Osteoblast (primary cell): Measurements from ENCODE around the gene LCAT. TPM values are rescaled to one million over a fixed set of nuclear protein-coding genes. Genes with fewer than 3 reads are reported as not detected.

Experiments
- DNase-seq: peaks from one replicate; pipeline ENCODE4 v3.0.0; 2011; ENCODE audit warnings: low spot score, mixed read lengths; ENCODE audit not compliant: insufficient read length; ENCODE audit errors: missing footprints
- H2AFZ ChIP-seq: 2 replicates; pipeline ENCODE4 v1.6.0; 2011; ENCODE audit warnings: mild to moderate bottlenecking, low read length
- H3K27ac ChIP-seq: 2 replicates; pipeline ENCODE4 v1.5.1; 2011; ENCODE audit warnings: mild to moderate bottlenecking, low read depth, low read length, moderate library complexity
- H3K27me3 ChIP-seq: 2 replicates; pipeline ENCODE4 v1.6.0; 2012; ENCODE audit warnings: mild to moderate bottlenecking, control low read depth, inconsistent platforms, low read length, moderate library complexity; ENCODE audit not compliant: insufficient read depth
- H3K36me3 ChIP-seq: 2 replicates; pipeline ENCODE4 v1.5.1; 2011; ENCODE audit warnings: mild to moderate bottlenecking, low read length, control low read depth, moderate library complexity; ENCODE audit not compliant: insufficient read depth
- H3K4me1 ChIP-seq: 2 replicates; pipeline ENCODE4 v1.5.1; 2011; ENCODE audit warnings: mild to moderate bottlenecking, low read length, control low read depth, moderate library complexity; ENCODE audit not compliant: insufficient read depth
- H3K4me2 ChIP-seq: 2 replicates; pipeline ENCODE4 v1.6.0; 2011; ENCODE audit warnings: mild to moderate bottlenecking, low read length; ENCODE audit not compliant: insufficient read depth
- H3K4me3 ChIP-seq: fragments of 200-600 bp; sonication (generic); 3 replicates; pipeline ENCODE4 v1.5.1; 2012; ENCODE audit warnings: mild to moderate bottlenecking, low read length, inconsistent platforms; ENCODE audit not compliant: insufficient read depth
- H3K79me2 ChIP-seq: 2 replicates; pipeline ENCODE4 v1.6.0; 2012; ENCODE audit warnings: mild to moderate bottlenecking, low read length, control low read depth, inconsistent platforms; ENCODE audit not compliant: insufficient read depth
- H3K9me3 ChIP-seq: 2 replicates; pipeline ENCODE4 v1.5.1; 2011; ENCODE audit warnings: low read depth, low read length, control low read depth
- H4K20me1 ChIP-seq: 2 replicates; pipeline ENCODE4 v1.6.0; 2012; ENCODE audit warnings: mild to moderate bottlenecking, low read length, control low read depth; ENCODE audit not compliant: insufficient read depth
- CTCF ChIP-seq: IDR thresholded peaks from 2 replicates; pipeline ENCODE4 v1.5.1; 2011; ENCODE audit warnings: mild to moderate bottlenecking, low read depth, low read length, moderate library complexity; ENCODE audit errors: extremely low read depth
- total RNA-seq: library from RNA; depleted of rRNA; stranded (reverse); fragments of >200 nt; gene quantifications from 2 replicates; pipeline ENCODE4 v1.2.3, GENCODE V29; 2012

Gene LCAT
- total RNA-seq, 1 donor, result 6.9 TPM

- Histone ChIP-seq H3K27me3 (no peaks in the 10 kb centered on the region), H4K20me1 (peaks cover 7% of the 10 kb centered on the region), H3K79me2 (peaks cover 30% of the 10 kb centered on the region), H2AFZ (peak overlapping the region; percentile 83), H3K27ac (peak overlapping the region; percentile 61), H3K4me3 (peak overlapping the region; percentile 100), H3K4me2 (peak overlapping the region; percentile 91), H3K4me1 (peaks cover 21% of the 10 kb centered on the region), H3K36me3 (peaks cover 23% of the 10 kb centered on the region), H3K9me3 (no peaks in the 10 kb centered on the region)
- TF ChIP-seq CTCF, result no peak
- DNase-seq, result peak; percentile 100
These were observed 8.4 kb downstream of the LCAT start for GRCh38 chr16:67935402-67936123.

GRCh38 chr16:67935101-67935401 lies 8.9 kb downstream of the LCAT start:
- Histone ChIP-seq H3K4me2 (peak overlapping the region; percentile 91), H3K4me1 (peaks cover 21% of the 10 kb centered on the region), H3K27me3 (no peaks in the 10 kb centered on the region), H4K20me1 (peaks cover 5% of the 10 kb centered on the region), H3K9me3 (no peaks in the 10 kb centered on the region), H2AFZ (no peak overlapping the region), H3K27ac (peak overlapping the region; percentile 61), H3K36me3 (peaks cover 18% of the 10 kb centered on the region), H3K79me2 (peaks cover 25% of the 10 kb centered on the region), H3K4me3 (peak overlapping the region; percentile 100)
- peak; percentile 91 for DNase-seq
- TF ChIP-seq CTCF, result no peak

GRCh38 chr16:67934306-67935100 lies 9.4 kb downstream of the LCAT start:
- H3K27me3 ChIP-seq, result no peaks in the 10 kb centered on the region
- peak overlapping the region; percentile 91 for H3K4me2 ChIP-seq
- peak; percentile 88 for DNase-seq
- no peaks in the 10 kb centered on the region for H3K9me3 ChIP-seq
- no peak for TF ChIP-seq CTCF
- peaks cover 16% of the 10 kb centered on the region for H3K36me3 ChIP-seq
- peaks cover 20% of the 10 kb centered on the region for H3K79me2 ChIP-seq
- H3K27ac ChIP-seq, result peak overlapping the region; percentile 61
- H3K4me1 ChIP-seq, result peaks cover 21% of the 10 kb centered on the region
- no peak overlapping the region for H2AFZ ChIP-seq
- H4K20me1 ChIP-seq, result peaks cover 7% of the 10 kb centered on the region
- peak overlapping the region; percentile 100 for H3K4me3 ChIP-seq

GRCh38 chr16:67933805-67934204 lies 10.1 kb downstream of the LCAT start:
- Histone ChIP-seq H3K4me2 (no peak overlapping the region), H3K79me2 (peaks cover 17% of the 10 kb centered on the region), H4K20me1 (peaks cover 13% of the 10 kb centered on the region), H3K27me3 (no peaks in the 10 kb centered on the region), H3K4me3 (no peak overlapping the region), H3K4me1 (peaks cover 21% of the 10 kb centered on the region), H3K27ac (no peak overlapping the region), H3K36me3 (peaks cover 16% of the 10 kb centered on the region), H2AFZ (no peak overlapping the region), H3K9me3 (no peaks in the 10 kb centered on the region)
- TF ChIP-seq CTCF, result no peak
- DNase-seq, result peak; percentile 75
